ENCODE results near the gene SEPTIN6.
"Not testable (repeated sequence)": the region's sequence is repeated elsewhere in the genome, so short reads cannot be mapped to it uniquely, and the experiment has no call there.

Gene SEPTIN6

DNA sequence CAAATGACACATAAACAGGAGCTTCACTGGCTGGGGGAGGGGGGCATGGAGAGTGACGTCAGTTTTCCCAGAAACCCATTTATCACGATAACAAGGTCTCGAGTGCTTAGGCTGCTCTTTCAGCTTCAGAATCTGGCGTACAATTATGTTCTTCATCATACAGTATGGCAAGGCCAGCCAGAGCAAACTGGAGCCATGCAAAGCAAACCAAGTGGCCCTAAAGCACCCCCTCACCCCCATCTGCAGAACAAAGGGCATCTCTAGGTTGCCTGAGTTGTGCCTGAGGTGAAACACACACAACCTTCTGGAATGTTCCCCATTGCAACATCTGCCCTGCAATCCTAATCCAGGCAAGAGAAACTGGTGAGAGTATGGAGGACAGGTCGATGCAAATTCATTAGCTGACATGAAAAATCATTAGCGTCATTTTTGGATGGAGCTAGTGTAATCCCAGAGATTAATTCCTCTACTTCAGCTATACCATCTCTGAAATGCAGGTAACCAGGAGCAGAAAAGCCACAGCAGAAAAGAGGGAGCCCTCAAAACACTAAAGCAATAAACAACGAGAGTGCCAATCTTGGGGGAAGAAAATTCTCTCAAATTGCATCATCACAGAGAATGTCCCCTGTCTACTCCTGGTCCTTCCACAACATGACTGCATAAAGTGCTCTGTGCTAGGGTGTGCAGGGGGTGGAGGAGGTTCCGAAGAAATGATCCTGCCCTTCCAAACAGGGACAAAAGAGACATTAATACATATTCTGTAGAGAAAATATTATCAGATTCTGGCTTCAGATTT lies 1.8 kb downstream of the SEPTIN6 start:
- H3K27ac ChIP-seq: no peak overlapping the region
- TF ChIP-seq, protein P1, sequence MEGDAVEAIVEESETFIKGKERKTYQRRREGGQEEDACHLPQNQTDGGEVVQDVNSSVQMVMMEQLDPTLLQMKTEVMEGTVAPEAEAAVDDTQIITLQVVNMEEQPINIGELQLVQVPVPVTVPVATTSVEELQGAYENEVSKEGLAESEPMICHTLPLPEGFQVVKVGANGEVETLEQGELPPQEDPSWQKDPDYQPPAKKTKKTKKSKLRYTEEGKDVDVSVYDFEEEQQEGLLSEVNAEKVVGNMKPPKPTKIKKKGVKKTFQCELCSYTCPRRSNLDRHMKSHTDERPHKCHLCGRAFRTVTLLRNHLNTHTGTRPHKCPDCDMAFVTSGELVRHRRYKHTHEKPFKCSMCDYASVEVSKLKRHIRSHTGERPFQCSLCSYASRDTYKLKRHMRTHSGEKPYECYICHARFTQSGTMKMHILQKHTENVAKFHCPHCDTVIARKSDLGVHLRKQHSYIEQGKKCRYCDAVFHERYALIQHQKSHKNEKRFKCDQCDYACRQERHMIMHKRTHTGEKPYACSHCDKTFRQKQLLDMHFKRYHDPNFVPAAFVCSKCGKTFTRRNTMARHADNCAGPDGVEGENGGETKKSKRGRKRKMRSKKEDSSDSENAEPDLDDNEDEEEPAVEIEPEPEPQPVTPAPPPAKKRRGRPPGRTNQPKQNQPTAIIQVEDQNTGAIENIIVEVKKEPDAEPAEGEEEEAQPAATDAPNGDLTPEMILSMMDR (IDR thresholded peaks at IDR 0.05): no peak
- no peak for TF ChIP-seq ZFX (IDR thresholded peaks at IDR 0.05; ENCODE audit: borderline replicate concordance)

DNA sequence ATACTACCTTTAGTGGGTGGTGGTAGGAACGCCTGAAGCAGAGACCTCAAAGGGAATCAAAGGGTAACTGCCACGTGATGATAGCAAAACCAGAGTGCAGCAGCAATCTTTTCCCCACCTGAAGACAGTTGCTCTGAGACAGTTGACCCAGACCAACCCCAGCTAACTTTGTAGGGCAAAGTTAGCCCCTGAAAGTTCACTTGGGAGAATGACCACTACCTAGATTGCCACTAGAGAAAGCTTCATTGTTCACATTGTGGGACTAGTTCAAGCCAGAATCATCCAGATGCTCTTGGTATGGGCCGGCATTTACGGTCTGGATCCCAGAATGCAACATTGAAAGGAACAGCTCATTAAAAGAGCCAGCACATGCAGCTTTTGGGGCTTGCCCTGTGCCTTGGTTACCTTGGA lies 4.1 kb downstream of the SEPTIN6 start:
- TF ChIP-seq, protein P1 (IDR thresholded peaks at IDR 0.05): no peak
- no peak for TF ChIP-seq ZFX (IDR thresholded peaks at IDR 0.05; ENCODE audit: borderline replicate concordance)
- no peak overlapping the region for H3K27ac ChIP-seq

DNA sequence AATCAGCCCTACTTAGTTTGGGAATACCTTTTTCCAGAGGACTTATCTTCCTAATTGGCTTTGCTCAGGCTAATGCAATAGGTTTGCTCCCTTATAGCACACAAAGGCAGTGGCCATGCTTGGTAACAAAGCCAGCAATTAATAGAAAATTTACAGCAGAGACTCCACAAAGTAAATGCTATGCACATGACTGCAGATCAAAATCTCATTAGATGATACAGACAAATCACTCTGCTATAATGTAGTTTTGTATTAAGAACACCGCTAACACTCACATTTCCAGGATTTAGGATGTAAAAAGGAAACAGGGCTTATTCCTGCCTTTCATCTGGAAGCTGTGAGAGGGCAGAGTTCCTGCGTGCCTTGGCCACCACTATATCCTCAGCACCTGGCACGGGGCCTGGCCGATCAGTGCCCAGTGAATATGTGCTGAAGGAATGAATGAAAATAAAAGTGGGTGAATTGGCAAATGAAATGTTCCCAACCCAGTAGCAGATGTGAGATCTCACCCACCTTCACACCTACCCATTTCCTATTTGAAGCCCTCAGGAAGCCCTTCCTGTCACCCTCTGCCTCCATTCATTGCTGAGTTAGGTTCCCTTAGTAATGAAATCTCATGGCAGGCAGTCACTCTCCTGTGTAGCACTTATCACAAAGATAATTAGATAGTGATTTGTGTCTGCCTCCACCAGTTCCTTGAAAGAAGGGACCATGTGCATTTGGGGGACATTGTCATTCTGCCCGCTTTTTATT lies 5.1 kb downstream of the SEPTIN6 start:
- H3K27ac ChIP-seq: no peak overlapping the region
- no peak for TF ChIP-seq ZFX (IDR thresholded peaks at IDR 0.05; ENCODE audit: borderline replicate concordance)
- TF ChIP-seq, protein P1 (IDR thresholded peaks at IDR 0.05): no peak

DNA sequence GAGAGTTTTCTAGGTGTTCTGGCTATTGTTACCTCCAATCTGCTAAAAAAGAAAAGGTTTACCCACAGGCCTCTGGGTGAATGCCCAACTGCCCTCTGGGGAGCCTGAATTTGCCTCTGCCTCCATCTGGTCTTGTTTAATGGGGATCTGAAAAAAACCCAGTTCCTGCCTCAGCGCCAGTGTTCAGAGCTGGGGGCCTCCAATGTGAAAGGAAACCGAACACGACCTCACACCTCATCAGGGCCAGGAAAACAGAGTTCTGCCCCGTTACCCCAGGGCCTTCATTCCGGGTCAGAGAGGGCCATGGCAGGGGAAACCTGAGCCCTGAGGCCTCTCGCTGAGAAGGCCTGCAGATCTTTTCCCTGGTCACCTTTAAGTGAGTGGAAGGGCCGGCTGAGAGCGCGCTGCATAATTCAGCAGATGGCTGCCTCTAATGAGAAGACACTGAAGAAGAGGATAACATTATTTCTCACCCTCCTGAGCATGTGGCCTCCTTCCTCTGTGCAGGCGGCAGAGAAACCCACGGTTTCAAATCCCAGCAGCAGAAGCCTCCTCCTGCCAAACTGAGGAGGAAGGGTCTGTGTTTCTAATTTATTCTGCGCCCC lies 6.8 kb downstream of the SEPTIN6 start:
- no peak overlapping the region for H3K27ac ChIP-seq

DNA sequence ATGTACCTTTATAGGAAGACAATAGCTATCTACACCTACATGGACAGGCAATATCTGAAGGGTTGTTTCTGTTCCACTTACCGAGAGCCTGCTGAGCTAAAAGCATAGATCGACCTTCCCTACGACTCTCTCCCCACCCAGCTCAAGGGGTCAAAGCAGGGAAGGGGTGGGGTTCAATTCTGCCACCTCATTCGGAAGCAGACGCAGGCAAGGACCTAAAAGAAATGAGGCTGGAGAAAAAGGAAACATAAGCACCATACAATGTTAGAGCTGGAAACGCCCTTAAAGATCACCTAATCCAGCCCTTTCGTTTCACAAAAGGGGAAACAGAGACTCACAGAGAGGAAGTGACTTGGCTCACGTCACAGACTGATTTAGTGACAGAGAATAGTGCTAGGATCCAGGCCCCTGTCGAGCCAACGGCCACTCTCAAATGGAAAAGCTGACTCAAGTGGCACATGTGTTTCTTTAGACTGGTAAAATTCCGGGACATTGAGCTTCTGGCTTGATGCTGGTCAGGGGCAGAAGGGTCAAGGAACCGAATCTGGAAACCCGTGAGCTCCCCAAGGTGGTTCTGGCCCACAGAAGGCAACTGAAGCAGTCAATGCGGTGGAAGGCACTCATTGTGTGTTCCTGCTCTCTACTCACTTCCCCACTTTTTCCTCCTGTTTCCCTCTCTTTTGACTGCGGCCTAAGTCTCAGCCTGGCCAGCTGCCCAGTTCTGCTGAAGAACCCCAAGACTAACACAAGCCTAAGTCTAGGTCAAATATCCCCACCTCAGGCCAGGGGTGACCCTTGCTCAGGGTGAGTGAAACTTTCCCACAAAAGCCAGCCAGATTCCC lies 7.5 kb downstream of the SEPTIN6 start:
- TF ChIP-seq, protein P1 (IDR thresholded peaks at IDR 0.05): no peak
- TF ChIP-seq ZFX (IDR thresholded peaks at IDR 0.05; ENCODE audit: borderline replicate concordance): no peak
- no peak overlapping the region for H3K27ac ChIP-seq

More for the DNA sequence above, 6.8 kb downstream of the SEPTIN6 start:
- TF ChIP-seq, protein P1 (IDR thresholded peaks at IDR 0.05): no peak
- TF ChIP-seq ZFX (IDR thresholded peaks at IDR 0.05; ENCODE audit: borderline replicate concordance): no peak

DNA sequence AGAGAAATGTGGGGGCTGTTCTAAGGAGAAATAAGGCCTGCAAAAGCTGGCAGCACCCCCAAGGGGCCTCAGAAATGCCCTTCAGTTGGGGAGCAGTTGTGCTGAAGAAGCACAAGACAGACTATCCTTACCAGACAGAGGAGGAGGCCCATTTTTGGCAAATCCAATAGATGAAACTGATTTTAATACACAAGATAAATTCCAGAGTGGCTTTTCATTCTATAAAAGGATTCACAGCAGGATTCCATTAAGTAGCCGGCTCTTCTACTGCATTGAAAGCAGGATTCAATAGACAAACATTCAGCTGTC lies 8.1 kb downstream of the SEPTIN6 start:
- H3K27ac ChIP-seq: no peak overlapping the region
- no peak for TF ChIP-seq ZFX (IDR thresholded peaks at IDR 0.05; ENCODE audit: borderline replicate concordance)
- TF ChIP-seq, protein P1 (IDR thresholded peaks at IDR 0.05): no peak

DNA sequence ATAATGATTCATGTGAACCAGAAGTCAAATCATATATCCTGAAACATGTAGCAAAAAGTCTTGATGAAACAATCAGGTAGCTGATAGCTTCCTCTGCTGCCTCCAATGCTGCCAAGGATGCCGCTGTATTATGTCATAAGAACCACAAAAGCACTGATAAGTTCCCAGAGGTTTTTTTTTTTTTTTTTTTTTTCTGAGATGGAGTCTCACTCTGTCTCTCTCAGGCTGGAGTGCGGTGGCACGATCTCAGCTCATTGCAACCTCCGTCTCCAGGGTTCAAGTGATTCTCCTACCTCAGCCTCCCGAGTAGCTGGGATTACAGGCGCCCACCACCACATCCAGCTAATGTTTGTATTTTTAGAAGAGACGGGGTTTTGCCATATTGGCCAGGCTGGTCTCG lies 8.7 kb downstream of the SEPTIN6 start:
- not testable (repeated sequence) for H3K27ac ChIP-seq

Data from 22Rv1 (cell line).